ENCODE measurements around the gene C2orf92. TPM values are rescaled to one million over a fixed set of nuclear protein-coding genes. Genes with fewer than 3 reads are reported as not detected.
A peak's percentile ranks its signal among the peaks of the same experiment; 100 is the strongest.

Gene C2orf92
- total RNA-seq, 1 experiment from 2014 or later, result 6.0 TPM

DNA sequence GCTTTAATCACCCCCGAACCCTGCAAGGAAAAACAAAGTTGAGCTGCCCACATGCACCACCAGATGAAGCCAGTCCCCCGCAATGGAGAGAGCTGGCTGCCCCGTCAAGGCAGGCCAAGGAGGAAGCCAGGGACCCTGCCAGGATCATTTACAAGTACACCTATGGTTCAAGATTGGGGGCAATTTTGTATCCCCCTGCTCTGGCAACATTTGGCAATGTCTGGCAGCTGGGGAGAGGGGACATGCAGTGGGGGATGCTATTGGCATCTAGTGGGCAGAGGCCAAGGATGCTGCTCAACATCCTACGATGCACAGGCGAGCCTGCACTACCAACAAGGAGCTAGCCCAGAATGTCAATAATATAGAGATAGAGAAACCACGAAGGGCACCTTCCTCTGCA is 7.6 kb upstream of the C2orf92 start:
- no peak overlapping the region for H3K4me3 ChIP-seq (ENCODE audit: low read depth in 2 of 2, low read length in 2 of 2)
- in situ Hi-C loops (cut with HindIII; ENCODE audit: low pct_unique_long_range_greater_than_20kb, low sequenced_read_pairs) (no loop called here), intact Hi-C loops (cut with micrococcal nuclease; ENCODE audit: unreplicated experiment) (no loop called here)
- TF ChIP-seq POLR2AphosphoS5 (IDR thresholded peaks at IDR 0.05; ENCODE audit: low read depth, low read length) (no peak), SIN3A (IDR thresholded peaks at IDR 0.05; ENCODE audit: borderline replicate concordance, insufficient read depth, low read depth, low read length) (no peak), TCF7L2 (IDR thresholded peaks at IDR 0.05; ENCODE audit: low read depth, low read length) (no peak)
- TF ChIP-seq, protein P1, sequence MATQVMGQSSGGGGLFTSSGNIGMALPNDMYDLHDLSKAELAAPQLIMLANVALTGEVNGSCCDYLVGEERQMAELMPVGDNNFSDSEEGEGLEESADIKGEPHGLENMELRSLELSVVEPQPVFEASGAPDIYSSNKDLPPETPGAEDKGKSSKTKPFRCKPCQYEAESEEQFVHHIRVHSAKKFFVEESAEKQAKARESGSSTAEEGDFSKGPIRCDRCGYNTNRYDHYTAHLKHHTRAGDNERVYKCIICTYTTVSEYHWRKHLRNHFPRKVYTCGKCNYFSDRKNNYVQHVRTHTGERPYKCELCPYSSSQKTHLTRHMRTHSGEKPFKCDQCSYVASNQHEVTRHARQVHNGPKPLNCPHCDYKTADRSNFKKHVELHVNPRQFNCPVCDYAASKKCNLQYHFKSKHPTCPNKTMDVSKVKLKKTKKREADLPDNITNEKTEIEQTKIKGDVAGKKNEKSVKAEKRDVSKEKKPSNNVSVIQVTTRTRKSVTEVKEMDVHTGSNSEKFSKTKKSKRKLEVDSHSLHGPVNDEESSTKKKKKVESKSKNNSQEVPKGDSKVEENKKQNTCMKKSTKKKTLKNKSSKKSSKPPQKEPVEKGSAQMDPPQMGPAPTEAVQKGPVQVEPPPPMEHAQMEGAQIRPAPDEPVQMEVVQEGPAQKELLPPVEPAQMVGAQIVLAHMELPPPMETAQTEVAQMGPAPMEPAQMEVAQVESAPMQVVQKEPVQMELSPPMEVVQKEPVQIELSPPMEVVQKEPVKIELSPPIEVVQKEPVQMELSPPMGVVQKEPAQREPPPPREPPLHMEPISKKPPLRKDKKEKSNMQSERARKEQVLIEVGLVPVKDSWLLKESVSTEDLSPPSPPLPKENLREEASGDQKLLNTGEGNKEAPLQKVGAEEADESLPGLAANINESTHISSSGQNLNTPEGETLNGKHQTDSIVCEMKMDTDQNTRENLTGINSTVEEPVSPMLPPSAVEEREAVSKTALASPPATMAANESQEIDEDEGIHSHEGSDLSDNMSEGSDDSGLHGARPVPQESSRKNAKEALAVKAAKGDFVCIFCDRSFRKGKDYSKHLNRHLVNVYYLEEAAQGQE (IDR thresholded peaks at IDR 0.05; ENCODE audit: insufficient read depth in 1 of 2, low read depth in 2 of 2, low read length in 1 of 2), result no peak
- TF ChIP-seq, protein P2, sequence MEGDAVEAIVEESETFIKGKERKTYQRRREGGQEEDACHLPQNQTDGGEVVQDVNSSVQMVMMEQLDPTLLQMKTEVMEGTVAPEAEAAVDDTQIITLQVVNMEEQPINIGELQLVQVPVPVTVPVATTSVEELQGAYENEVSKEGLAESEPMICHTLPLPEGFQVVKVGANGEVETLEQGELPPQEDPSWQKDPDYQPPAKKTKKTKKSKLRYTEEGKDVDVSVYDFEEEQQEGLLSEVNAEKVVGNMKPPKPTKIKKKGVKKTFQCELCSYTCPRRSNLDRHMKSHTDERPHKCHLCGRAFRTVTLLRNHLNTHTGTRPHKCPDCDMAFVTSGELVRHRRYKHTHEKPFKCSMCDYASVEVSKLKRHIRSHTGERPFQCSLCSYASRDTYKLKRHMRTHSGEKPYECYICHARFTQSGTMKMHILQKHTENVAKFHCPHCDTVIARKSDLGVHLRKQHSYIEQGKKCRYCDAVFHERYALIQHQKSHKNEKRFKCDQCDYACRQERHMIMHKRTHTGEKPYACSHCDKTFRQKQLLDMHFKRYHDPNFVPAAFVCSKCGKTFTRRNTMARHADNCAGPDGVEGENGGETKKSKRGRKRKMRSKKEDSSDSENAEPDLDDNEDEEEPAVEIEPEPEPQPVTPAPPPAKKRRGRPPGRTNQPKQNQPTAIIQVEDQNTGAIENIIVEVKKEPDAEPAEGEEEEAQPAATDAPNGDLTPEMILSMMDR (IDR thresholded peaks at IDR 0.05), result no peak
- H3K27ac ChIP-seq (ENCODE audit: low read length), result no peak overlapping the region
- no peaks in the 10 kb centered on the region for H3K9me3 ChIP-seq (ENCODE audit: control insufficient read depth, insufficient read depth, low read depth, low read length)
- ATAC-seq, result no peak
- TSS peak; percentile 77 for BruUV-seq (replicated peaks)
- no peaks in the 10 kb centered on the region; the same call in 1 of the 2 replicates for H3K36me3 ChIP-seq (ENCODE audit: control insufficient read depth, insufficient read depth, low read length)
- H3K27me3 ChIP-seq (ENCODE audit: control insufficient read depth, insufficient read depth, low read length), result no peaks in the 10 kb centered on the region
- POLR2A ChIA-PET, result interaction anchor here (1.1 to 1.5 kb wide), 2 partner anchors 11 to 16 kb away, joined by 4 to 12 read pairs; partner anchors contain the start of gene COX5B
- DNase-seq (ENCODE audit: low read depth, low spot score), result no peak
- CTCF ChIA-PET, result no interaction called here
- H3K4me1 ChIP-seq (ENCODE audit: control insufficient read depth, insufficient read depth, low read length), result peaks cover 14% of the 10 kb centered on the region

DNA sequence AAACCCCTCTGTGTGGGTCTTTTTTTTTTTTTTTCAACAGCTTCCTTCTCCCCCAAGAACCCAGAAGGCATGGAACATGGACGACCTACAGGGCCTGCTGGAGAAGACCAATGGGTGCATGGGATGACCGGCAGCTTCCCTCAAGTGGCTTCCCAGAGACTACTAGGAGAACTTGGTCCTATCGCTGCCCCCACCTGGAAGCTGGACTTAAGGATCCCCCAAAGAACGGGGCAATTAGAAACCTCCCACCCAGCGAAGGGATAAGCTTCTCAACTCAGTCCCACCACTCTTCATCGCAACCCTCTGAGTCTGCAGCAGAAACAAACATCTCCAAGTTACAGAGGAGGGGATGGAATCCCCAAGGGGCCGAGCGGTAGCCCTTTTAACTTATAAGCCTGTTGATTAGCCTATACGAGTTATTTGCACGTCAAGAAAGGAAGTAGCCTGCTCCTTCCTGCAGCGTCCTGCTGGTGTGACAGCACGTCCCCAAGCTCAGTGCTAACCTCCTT is 7.1 kb upstream of the C2orf92 start:
- Histone ChIP-seq H3K27ac (ENCODE audit: low read length) (peak overlapping the region; percentile 49), H3K9me3 (ENCODE audit: control insufficient read depth, insufficient read depth, low read depth, low read length) (no peaks in the 10 kb centered on the region), H3K27me3 (ENCODE audit: control insufficient read depth, insufficient read depth, low read length) (no peaks in the 10 kb centered on the region), H3K4me3 (ENCODE audit: low read depth in 2 of 2, low read length in 2 of 2) (peak overlapping the region; percentile 62 to 77), H3K4me1 (ENCODE audit: control insufficient read depth, insufficient read depth, low read length) (peaks cover 14% of the 10 kb centered on the region), H3K36me3 (ENCODE audit: control insufficient read depth, insufficient read depth, low read length) (no peaks in the 10 kb centered on the region; the same call in 1 of the 2 replicates)
- ChIA-PET CTCF (no interaction called here), POLR2A (interaction anchor here (0.6 to 1.5 kb wide), 3 partner anchors 12 to 122 kb away, joined by 4 to 12 read pairs (median 4); partner anchors contain the start of gene COX5B)
- in situ Hi-C loops (cut with HindIII; ENCODE audit: low pct_unique_long_range_greater_than_20kb, low sequenced_read_pairs) (no loop called here), intact Hi-C loops (cut with micrococcal nuclease; ENCODE audit: unreplicated experiment) (no loop called here)
- DNase-seq (ENCODE audit: low read depth, low spot score) (no peak), ATAC-seq (no peak)
- no TSS peak for BruUV-seq (replicated peaks)
- TF ChIP-seq TCF7L2 (IDR thresholded peaks at IDR 0.05; ENCODE audit: low read depth, low read length) (no peak), POLR2AphosphoS5 (IDR thresholded peaks at IDR 0.05; ENCODE audit: low read depth, low read length) (no peak), SIN3A (IDR thresholded peaks at IDR 0.05; ENCODE audit: borderline replicate concordance, insufficient read depth, low read depth, low read length) (no peak)
- TF ChIP-seq, protein P1 (IDR thresholded peaks at IDR 0.05; ENCODE audit: insufficient read depth in 1 of 2, low read depth in 2 of 2, low read length in 1 of 2), result no peak
- TF ChIP-seq, protein P2 (IDR thresholded peaks at IDR 0.05), result no peak
